GM19035 (cell line): Measurements from ENCODE around the gene LIN37.

Experiments
- ATAC-seq: cut with Tn5 transposase; IDR thresholded peaks from one replicate; pipeline ENCODE4 v1.9.1; 2021; ENCODE audit not compliant: unreplicated experiment

LIN37 gene, protein sequence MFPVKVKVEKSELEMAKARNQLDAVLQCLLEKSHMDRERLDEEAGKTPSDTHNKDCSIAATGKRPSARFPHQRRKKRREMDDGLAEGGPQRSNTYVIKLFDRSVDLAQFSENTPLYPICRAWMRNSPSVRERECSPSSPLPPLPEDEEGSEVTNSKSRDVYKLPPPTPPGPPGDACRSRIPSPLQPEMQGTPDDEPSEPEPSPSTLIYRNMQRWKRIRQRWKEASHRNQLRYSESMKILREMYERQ

DNA sequence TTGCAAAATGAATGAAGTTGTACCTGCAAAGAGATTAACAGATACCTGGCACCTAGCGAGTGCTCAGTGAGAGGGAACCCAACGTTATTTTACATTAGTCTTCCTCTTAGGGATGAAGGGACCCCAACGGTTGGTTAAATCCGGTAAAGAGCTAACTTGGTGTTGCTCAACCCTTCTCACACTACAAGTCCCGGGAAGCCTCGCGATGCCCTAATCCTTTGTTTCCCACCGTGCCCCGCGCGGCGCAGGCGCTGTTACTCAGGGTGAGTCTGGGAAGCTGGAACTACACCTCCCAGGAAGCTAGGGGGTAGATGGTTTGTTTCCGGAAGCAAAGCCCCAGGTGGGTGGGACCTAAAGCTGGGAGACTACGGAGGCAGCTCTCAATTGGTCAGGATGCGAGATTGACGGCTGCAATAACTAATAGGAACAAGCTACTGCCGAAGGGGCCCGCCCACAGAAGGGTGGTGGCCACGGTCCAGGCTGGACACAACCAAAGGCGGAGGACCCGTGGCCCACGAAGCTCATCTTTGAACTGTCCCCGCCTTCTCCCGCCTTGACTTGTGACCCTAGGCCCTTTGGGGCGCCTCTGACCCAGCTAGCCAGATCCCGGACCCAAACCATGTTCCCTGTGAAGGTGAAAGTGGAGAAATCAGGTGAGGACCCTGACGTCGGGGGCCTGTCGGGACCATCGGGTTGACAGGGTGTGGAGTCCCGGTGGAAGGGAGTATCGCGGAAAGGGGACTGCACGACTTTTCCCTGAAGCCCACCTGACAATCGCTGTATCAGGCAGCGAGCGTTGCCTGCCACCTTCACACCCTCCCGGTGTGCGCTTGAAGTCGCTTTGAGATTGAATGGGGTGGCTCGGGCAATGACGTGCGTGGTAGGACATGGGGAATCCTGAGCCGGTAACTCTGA, at the start of gene LIN37:
Gene LIN37, plus strand, starts transcription at position 471 of the 915 bp plus-strand sequence. Its CDS starts 149 bp downstream, at position 620.
- peak; percentile 70 for ATAC-seq

DNA sequence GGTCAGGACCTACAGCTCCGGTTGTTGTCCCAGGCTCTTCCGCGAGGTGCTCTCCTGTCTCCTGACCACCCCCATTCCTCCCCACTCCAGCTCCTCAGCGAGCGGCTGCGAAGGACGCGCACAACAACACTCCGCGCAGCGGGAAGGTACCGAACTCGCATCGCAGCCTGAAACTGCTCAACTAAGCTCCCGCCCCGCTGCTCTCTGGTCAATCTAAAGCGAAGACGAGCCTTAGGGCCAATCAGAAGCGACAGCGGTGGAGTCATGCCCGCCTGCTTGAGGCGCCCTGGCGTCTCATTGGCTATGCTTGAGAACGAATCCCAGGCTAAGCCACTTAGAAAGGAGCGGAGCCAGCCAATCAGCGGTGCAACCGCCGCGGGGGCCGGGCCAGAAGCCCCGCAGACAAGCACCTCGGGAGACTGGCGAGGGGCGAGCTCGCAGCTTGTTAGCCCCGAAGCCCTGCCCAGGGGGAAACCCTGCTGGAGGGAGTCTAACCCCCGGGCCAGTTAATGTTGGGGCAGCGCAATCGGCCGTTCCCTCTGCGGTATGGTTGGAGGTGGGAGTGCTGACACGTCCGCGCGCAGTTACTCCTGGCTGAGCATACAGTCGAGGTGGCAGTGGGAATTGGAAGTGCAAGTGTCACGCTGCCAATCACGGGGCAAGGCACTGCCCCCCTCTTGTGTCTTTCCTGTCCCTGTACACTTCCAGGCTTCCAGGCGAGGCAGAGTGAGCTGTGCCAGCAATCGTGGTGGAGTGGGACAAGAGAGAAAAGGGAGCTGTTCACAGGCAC, 46.0 kb upstream of the LIN37 start:
- peak; percentile 90 for ATAC-seq

DNA sequence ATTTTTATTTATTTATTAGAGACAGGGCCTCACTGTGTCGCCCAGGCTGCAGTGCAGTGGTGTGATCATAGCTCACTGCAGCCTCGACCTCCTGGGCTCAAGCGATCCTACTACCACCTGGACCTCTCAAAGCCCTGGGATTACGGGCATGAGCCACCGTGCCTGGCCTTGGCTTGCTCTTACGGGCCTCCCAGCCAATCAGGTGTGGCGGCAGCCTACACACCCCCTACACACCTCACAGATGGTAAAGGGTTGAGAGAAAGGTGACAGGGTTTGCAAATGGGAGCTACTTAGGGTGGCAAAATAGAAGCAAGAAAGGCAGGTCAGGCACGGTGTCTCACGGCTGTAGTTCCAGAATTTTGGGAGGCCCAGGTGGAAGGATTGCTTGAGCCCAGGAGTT, 45.0 kb upstream of the LIN37 start:
- no peak for ATAC-seq

DNA sequence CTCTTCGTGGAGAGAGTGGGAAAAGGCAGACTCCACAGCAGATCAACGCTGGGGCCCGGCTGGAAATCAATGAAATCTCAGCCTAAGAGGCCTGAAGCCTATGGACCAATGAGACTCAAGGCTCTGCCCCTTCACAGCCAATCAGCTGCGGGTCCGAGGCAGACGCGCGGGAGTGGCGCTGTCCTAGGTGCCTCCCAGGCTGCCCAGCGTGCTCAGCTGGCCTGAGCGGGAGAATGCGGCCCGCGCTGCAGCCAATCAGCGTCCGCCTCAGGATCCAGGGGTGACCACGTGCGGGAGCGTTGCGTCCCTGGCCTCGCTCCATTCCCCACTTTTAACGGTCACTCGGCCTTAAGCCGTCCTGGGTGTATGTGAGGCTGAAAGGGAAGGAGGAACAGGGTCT, 44.2 kb upstream of the LIN37 start, which contains the start of gene ZBTB32:
Gene ZBTB32, plus strand, starts transcription at position 341 of the 400 bp plus-strand sequence. CDS start 10,069 bp downstream, outside the sequence.
- ATAC-seq, result no peak

DNA sequence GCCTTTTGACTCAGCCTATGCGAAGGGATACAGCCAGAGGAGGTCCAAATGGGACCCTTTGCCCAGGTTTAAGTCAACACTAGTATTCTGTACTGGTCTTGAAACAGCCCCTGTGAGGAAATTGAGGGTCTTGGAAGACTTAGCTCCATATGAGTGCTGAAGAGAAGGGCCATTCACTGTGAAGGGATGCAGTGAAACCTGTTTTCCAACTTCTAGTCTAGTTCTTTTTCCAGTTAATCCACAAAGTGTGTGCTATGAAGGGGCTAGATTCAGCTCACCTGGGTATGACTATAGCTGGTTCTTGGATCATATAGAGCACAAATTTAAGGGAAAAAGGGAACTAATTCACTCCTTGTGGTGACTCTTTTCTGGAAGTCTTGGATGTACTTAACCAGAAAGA, 40.0 kb upstream of the LIN37 start:
- ATAC-seq, result no peak

DNA sequence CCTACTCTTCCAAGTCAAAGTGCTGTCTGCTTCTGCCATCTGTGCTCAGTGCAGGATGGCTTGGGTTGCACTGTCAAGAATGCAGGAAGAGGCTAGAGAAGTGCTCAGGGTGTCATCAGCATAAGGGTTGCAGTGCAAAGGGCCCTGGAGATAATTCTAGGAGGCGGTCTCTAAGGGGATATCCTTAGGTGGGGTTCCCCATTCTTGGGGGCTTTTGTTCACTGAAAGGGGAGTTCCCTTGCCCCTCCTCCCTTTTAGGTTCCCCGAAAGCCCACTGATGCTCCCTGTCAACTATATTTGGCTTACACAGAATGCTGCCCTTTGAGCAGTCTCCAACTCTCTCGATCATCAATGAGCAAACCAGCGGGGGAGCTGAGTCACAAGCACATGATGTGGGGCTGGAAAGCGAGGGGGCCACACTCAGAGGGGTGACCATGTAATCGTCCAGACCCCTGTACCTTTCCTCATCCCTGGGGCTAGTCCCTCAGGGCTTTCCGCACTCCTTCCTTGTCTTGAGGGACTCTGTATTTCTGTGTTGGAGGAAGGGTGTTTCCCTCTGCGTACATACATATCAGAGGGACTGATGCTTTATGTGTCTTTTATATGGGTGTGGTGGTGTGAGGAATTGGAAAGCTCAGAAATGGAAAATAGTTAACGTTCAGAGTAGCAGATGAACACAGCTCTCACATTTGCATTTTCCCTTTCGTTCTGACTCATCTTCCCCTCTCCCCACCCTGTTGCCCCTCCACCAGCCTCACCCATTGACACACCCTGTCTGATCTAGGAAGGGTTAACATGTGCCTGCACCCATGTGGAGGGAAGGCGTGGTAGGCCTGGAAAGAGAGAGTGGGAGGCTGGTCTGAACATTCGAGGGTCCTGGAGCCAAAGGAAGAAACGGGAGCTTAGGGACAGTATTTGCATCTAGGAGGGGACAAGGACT, 37.3 kb upstream of the LIN37 start:
- ATAC-seq, result peak; percentile 32

DNA sequence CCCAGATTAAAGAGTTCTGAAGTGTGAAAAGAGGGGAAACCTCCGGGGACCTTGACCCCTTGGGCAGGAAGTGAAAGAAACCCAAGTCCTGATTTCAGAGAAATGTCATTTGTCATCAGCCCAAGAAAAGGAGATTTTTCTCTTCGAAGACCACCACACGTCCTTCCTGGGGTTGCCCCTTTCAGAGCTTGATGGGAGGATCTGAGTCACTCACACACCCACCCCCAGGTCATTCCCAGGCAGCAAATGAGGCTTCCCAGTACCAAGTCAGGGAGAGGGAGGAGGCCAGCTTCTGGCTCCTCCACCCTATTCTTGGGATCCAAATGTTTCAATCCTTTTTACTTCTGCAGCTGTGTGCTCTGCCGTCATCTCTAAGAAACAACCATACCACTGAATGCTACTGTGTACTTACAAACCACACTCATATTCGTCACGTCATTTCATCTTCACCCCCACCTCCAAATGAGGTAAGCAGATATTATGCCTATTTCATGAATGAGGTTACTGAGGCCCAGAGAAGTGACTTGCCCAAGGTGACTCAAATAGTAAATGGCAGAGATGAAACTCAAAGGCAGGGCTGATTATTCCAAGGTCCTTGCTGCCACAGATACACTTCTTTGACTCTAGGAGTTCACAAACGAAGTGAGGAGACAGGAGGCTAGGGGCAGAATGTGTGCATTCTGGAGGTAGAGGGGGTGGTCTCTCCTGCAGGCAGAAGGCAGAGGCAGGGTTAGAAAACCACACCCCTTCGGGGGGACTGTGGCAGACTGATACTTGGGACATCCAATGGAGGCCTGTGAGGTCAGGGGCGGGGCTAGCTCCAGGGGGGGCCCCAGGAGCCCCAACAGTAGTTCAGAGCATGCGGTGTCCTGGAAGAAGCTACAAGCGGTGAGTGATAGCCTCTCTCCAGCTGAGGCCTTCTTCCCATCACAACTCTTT, 35.5 kb upstream of the LIN37 start:
- ATAC-seq, result no peak

DNA sequence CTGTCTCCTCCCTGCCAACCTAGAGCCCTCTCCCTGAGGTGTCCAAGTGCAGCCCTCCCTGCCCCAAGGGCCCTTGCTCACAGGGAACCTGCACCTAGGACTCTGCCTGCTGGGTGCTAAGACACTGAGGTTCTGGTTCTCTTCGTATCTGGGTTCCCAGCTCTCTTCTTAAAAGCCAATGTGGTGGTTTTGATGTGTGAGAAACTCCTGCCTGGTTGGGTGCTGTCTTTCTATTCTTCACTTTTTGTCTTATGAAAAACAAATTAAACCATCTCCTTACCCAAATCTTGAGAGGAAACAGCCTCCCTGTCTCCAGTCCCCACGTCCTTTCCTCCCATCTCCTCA, 34.9 kb upstream of the LIN37 start:
- ATAC-seq, result no peak

DNA sequence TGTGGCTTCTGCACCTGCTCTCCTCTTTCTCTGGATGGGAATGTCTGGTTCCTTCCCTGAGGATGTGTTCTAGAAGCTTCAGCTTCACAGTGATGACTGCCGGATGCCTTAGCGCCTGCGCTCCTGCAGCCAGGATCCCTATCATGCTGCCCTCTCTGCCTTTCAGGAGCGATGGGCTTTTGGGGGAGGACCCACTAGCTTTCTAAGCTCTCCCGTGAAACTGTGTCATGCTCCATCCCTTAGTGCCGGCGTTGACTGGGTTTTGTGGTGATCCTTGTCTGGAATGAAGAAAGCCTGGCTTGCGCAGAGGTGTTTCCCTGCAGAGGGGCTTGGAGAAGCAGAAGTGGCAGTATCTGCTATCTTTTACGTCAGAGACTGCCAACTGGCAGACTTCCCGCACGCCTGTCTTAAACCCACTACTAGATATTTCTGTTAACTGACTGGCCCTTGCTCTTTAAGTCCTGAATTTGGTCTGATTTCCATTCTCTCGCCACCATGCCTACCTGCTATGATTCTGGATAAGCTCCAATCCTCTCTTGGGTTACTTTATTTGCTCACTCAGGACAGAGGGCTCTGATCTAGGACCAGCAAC, 34.4 kb upstream of the LIN37 start:
- no peak for ATAC-seq

DNA sequence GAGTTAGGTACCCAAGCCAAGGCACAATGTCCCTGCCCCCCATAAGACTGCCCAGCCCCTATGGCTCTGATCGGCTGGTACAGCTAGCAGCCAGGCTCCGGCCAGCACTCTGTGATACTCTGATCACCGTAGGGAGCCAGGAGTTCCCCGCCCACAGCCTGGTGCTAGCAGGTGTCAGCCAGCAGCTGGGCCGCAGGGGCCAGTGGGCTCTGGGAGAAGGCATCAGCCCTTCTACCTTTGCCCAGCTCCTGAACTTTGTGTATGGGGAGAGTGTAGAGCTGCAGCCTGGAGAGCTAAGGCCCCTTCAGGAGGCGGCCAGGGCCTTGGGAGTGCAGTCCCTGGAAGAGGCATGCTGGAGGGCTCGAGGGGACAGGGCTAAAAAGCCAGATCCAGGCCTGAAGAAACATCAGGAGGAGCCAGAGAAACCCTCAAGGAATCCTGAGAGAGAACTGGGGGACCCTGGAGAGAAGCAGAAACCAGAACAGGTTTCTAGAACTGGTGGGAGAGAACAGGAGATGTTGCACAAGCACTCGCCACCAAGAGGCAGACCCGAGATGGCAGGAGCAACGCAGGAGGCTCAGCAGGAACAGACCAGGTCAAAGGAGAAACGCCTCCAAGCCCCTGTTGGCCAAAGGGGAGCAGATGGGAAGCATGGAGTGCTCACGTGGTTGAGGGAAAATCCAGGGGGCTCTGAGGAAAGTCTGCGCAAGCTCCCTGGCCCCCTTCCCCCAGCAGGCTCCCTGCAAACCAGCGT, 33.6 kb upstream of the LIN37 start:
- ATAC-seq, result no peak

DNA sequence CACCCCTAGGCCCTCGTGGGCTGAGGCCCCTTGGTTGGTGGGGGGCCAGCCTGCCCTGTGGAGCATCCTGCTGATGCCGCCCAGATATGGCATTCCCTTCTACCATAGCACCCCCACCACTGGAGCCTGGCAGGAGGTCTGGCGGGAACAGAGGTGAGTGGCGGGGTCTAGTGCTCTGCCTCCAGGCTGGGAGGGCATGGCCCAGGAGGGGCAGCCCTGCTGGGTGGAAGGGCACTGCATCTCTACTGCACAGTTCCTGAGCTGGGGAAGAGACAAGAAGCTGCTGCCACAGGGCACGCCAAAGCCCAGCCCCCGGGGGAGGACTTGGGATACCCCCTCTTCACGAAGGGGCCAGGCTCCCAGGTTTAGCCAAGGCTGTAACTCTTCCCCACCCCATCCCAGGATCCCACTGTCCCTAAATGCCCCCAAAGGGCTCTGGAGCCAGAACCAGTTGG, 33.0 kb upstream of the LIN37 start:
- ATAC-seq, result no peak

DNA sequence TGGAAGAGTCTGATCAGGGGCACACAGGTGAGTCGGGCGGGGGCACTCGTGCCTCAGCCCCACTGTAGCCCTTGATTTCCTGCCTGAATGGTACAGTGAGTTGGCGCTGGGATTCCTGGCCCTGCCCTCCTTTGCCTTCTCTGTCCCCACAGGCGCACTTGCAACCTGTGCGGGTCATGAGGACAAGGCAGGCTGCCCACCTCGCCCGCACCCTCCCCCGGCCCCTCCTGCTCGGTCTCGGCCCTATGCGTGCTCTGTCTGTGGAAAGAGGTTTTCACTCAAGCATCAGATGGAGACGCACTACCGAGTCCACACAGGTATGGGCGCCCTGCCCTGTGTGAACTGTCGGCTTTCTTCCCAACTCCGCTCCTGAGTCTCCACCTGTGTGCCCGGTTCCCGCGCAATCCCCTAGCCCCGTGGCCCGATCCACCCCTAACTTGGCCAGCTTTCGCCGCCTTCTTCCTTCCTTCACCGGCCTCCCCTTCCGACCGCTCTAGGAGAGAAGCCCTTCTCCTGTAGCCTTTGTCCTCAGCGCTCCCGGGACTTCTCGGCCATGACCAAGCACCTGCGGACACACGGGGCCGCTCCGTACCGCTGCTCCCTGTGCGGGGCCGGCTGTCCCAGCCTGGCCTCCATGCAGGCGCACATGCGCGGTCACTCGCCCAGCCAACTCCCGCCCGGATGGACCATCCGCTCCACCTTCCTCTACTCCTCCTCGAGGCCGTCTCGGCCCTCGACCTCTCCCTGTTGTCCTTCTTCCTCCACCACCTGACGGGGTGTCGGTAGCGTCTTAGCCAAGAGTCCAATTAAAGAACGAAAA, 32.2 kb upstream of the LIN37 start:
- ATAC-seq, result peak; percentile 0

DNA sequence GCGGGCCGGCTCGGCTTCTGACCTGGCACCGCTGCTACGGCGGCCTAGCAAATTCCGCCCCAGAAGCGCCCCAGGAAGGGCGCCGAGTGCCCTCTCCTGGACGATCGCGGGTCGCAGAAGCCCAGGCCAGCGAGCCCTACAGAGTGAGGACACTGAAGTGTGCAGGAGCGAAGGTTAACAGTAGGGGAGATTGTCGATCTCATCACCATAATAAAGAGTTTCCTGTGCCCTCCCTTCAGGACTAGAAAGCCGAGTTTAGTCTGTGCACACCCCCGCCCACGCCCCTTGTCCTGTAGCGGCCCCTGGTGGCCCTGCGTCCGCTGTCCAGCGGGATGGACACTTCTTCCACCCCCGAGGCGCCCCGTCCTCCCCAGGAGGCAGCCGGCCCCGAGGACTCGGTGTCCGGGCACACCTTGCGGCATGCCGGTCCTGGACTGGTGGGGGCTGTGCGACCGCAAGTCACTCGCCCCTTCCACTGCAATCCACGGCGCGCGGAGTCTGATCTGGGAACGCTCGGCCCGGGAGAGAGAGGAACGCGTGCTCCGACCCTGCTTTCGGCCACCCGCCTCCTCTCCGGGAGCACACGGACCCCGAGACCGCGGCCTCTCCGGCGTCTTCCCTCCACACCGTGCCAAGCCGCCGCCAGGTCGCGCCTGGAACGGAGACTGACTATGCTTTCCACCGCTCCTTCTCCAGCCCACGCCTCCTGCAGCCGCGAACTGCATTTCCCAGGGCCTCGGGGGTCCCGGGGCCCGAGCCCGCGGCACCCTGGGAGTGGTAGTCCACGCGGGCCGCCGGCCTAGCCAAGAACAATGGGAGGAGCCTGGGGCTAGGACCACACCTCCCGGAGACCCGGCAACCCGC, 31.3 kb upstream of the LIN37 start:
- ATAC-seq, result peak; percentile 60

DNA sequence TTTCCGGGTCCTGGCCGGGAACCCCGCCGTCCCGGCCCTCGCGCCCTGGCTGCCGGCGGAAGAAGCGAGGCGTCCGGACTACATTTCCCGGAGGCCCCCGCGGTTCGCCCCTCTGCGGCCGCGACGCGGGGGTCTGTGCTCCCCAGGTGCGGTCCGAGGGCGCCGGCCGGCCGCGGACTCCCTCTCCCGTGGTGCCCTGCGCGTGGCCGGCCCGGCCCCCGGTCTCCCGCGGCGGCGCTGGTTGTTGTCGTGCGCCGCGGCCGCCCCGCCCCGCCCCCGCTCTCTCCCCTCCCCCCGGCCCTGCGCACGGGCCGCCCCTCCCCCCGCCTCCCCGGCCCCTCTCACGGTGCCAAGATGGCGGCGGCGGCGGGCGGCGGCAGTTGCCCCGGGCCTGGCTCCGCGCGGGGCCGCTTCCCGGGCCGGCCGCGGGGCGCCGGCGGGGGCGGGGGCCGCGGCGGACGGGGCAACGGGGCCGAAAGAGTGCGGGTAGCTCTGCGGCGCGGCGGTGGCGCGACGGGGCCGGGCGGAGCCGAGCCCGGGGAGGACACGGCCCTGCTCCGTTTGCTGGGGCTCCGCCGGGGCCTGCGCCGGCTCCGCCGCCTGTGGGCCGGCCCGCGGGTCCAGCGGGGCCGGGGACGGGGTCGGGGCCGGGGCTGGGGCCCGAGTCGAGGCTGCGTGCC, 30.6 kb upstream of the LIN37 start, which contains the start of gene KMT2B:
Gene KMT2B, plus strand, starts transcription at position 339 of the 680 bp plus-strand sequence. Its CDS starts 16 bp downstream, at position 355.
- peak; percentile 0 for ATAC-seq

DNA sequence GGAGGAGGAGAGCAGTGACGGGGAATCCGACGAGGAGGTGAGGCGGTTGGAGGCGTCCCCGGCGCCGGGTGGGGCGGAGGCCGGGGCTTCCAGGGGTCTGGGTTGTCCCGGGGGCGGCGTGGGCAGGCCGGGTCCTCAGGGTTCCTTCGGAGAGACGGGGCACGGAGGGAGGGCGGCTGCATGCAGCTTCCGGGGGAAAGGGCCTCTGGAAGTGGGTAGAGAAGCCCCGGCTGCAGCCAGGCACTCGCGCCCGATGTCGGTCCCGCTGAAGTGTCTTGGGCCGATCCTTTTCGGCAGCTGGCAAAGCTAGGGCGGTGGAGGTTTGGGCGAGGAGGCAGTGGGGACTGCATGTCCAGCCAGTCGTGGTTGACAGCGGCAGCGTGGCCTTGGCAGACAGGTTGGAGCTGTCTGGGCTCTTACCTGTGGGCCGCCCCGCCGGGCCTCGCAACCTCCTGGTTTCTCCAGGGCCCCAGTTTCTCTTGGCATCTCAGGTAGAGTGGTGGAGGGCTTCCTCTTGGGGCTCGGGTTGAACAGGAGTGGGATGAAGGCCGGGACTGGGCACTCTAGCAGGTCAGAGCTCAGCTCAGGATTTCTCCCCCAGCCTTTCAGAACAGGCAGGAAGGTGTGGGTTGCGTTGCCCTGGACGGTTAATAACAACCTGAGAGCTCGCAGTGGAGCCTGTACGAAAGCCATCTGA, 29.9 kb upstream of the LIN37 start:
- ATAC-seq, result peak; percentile 1
